Fibroblast of lung (primary cell): ENCODE data around the gene SMARCA5. TPM values are rescaled to one million over a fixed set of nuclear protein-coding genes. Genes with fewer than 3 reads are reported as not detected.
A peak's percentile ranks its signal among the peaks of the same experiment; 100 is the strongest.

ENCODE experiments used
- DNase-seq, 2 donors: peaks; one replicate each; pipeline versions ENCODE4 v3.0.0 to v3.0.0-alpha.2; 2010; ENCODE audit warnings: low read depth in 2 of 2
- H2AFZ ChIP-seq: 2 replicates; pipeline ENCODE4 v1.5.1; 2012; ENCODE audit warnings: low read length, control low read depth, inconsistent platforms
- H3K27ac ChIP-seq: 2 replicates; pipeline ENCODE4 v1.5.1; 2011; ENCODE audit warnings: low read length, control low read depth; ENCODE audit not compliant: insufficient read depth
- H3K27me3 ChIP-seq: 2 replicates; pipeline ENCODE4 v1.5.1; 2011; ENCODE audit warnings: mild to moderate bottlenecking, low read length; ENCODE audit not compliant: control insufficient read depth, insufficient read depth
- H3K36me3 ChIP-seq: 2 replicates; pipeline ENCODE4 v1.5.1; 2011; ENCODE audit warnings: low read length; ENCODE audit not compliant: control insufficient read depth, insufficient read depth
- H3K4me1 ChIP-seq: 2 replicates; pipeline ENCODE4 v1.5.1; 2011; ENCODE audit warnings: low read length; ENCODE audit not compliant: control insufficient read depth, insufficient read depth; ENCODE audit errors: extremely low read depth
- H3K4me2 ChIP-seq: 2 replicates; pipeline ENCODE4 v1.5.1; 2011; ENCODE audit warnings: low read length, control low read depth; ENCODE audit not compliant: insufficient read depth; ENCODE audit errors: extremely low read depth
- H3K4me3 ChIP-seq, 4 experiments: fragments of 200-600 bp in 1 of 4; sonication (generic) in 1 of 4; replicated peaks in 1 of 4; 2 replicates each; pipeline ENCODE4 v1.5.1; 2011 to 2016; ENCODE audit warnings: low read length in 4 of 4, low read depth in 3 of 4, mild to moderate bottlenecking in 3 of 4, control low read depth in 2 of 4, inconsistent platforms in 1 of 4, mixed read lengths in 1 of 4; ENCODE audit not compliant: insufficient read depth in 1 of 4; ENCODE audit errors: control extremely low read depth in 1 of 4
- H3K79me2 ChIP-seq: 2 replicates; pipeline ENCODE4 v1.5.1; 2012; ENCODE audit warnings: mild to moderate bottlenecking, low read length, inconsistent platforms; ENCODE audit not compliant: control insufficient read depth, insufficient read depth
- H3K9ac ChIP-seq: 2 replicates; pipeline ENCODE4 v1.5.1; 2011; ENCODE audit warnings: mild to moderate bottlenecking, low read length, control low read depth; ENCODE audit not compliant: insufficient read depth
- H3K9me3 ChIP-seq: 2 replicates; pipeline ENCODE4 v1.5.1; 2012; ENCODE audit warnings: low read depth, low read length; ENCODE audit not compliant: control insufficient read depth, insufficient read depth
- H4K20me1 ChIP-seq: 2 replicates; pipeline ENCODE4 v1.5.1; 2011; ENCODE audit warnings: low read length; ENCODE audit not compliant: control insufficient read depth, insufficient read depth; ENCODE audit errors: extremely low read depth
- EZH2 ChIP-seq: IDR thresholded peaks from 2 replicates; pipeline ENCODE4 v1.5.1; 2012; ENCODE audit warnings: low read length, control low read depth, mild to moderate bottlenecking; ENCODE audit errors: missing control alignments
- polyA plus RNA-seq, 2 donors: library from polyadenylated mRNA; depleted of rRNA in 1 of 2; stranded (reverse) in 1 of 2; unstranded in 1 of 2; fragments of >200 nt; gene quantifications; 2 replicates each; pipeline ENCODE4 v1.2.1, GENCODE V29; 2011 to 2012; ENCODE audit warnings: missing spikeins in 1 of 2
- total RNA-seq: library from RNA; depleted of rRNA; stranded (reverse); fragments of >200 nt; gene quantifications from 2 replicates; pipeline ENCODE4 v1.2.1, GENCODE V29; 2014
- TF ChIP-seq, protein P1 (sequence below), 2 donors: IDR thresholded peaks in 1 of 2; conservative IDR thresholded peaks in 1 of 2; 1 replicate in 1 of 2; 2 replicates in 1 of 2; pipeline ENCODE4 v1.5.1; 2011 to 2012; ENCODE audit warnings: low read length in 2 of 2, control low read depth in 1 of 2, inconsistent platforms in 1 of 2, low read depth in 1 of 2, mild to moderate bottlenecking in 1 of 2

SMARCA5 gene
- total and polyA plus RNA-seq, 2 donors (not counting 1 experiment from before 2014, with no cell fraction given) = 22.9 to 53.3 TPM

- Histone ChIP-seq H4K20me1 (no peaks in the 10 kb centered on the region), H3K27me3 (no peaks in the 10 kb centered on the region)
Observed at GRCh38 chr4:143481361-143481760, 32.1 kb upstream of the SMARCA5 start.

DNA sequence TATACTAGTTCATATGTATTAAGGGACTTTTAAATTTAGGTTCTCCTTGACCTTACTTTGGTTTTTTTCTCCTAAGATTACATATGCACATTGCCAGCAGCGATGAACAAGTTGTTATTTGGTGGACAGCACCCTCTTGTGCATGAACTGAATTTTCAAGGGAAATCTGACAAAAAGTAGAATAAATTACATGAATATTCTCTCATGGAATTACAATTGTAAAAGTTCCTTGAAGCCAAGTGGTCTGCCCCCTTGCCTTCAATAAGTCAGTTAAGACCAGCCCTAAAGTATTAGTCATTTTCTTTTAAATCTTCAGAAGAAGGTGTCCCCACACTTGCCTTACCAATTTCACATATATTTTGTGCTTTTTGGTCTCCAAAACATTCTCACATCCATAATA, 30.7 kb upstream of the SMARCA5 start:
- no peak overlapping the region for H3K4me2 ChIP-seq
- H3K4me1 ChIP-seq = no peaks in the 10 kb centered on the region
- no peaks in the 10 kb centered on the region for H4K20me1 ChIP-seq
- DNase-seq = peak; percentile 47 to 80
- H3K27ac ChIP-seq = no peak overlapping the region
- H3K9ac ChIP-seq = no peak overlapping the region
- no peaks in the 10 kb centered on the region for H3K36me3 ChIP-seq
- no peaks in the 10 kb centered on the region for H3K9me3 ChIP-seq
- no peaks in the 10 kb centered on the region for H3K27me3 ChIP-seq
- no peak overlapping the region for H3K4me3 ChIP-seq
- H3K79me2 ChIP-seq = no peaks in the 10 kb centered on the region
- no peak for TF ChIP-seq EZH2
- TF ChIP-seq, protein P1, sequence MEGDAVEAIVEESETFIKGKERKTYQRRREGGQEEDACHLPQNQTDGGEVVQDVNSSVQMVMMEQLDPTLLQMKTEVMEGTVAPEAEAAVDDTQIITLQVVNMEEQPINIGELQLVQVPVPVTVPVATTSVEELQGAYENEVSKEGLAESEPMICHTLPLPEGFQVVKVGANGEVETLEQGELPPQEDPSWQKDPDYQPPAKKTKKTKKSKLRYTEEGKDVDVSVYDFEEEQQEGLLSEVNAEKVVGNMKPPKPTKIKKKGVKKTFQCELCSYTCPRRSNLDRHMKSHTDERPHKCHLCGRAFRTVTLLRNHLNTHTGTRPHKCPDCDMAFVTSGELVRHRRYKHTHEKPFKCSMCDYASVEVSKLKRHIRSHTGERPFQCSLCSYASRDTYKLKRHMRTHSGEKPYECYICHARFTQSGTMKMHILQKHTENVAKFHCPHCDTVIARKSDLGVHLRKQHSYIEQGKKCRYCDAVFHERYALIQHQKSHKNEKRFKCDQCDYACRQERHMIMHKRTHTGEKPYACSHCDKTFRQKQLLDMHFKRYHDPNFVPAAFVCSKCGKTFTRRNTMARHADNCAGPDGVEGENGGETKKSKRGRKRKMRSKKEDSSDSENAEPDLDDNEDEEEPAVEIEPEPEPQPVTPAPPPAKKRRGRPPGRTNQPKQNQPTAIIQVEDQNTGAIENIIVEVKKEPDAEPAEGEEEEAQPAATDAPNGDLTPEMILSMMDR (conservative IDR thresholded peaks at IDR 0.05 in 1 of 2, IDR thresholded peaks at IDR 0.05 in 1 of 2; ENCODE audit: low read depth in 1 of 2, low read length in 2 of 2) = peak; percentile 52 to 68
- H2AFZ ChIP-seq = no peak overlapping the region

More at GRCh38 chr4:143481361-143481760, 32.1 kb upstream of the SMARCA5 start:
- no peaks in the 10 kb centered on the region for H3K79me2 ChIP-seq
- no peaks in the 10 kb centered on the region for H3K36me3 ChIP-seq
- no peak overlapping the region for H2AFZ ChIP-seq
- DNase-seq = no peak
- no peak overlapping the region for H3K9ac ChIP-seq
- no peaks in the 10 kb centered on the region for H3K4me1 ChIP-seq
- H3K4me2 ChIP-seq = no peak overlapping the region
- H3K4me3 ChIP-seq = no peak overlapping the region
- TF ChIP-seq, protein P1 (conservative IDR thresholded peaks at IDR 0.05 in 1 of 2, IDR thresholded peaks at IDR 0.05 in 1 of 2; ENCODE audit: low read depth in 1 of 2, low read length in 2 of 2) = no peak
- no peak overlapping the region for H3K27ac ChIP-seq
- no peaks in the 10 kb centered on the region for H3K9me3 ChIP-seq

DNA sequence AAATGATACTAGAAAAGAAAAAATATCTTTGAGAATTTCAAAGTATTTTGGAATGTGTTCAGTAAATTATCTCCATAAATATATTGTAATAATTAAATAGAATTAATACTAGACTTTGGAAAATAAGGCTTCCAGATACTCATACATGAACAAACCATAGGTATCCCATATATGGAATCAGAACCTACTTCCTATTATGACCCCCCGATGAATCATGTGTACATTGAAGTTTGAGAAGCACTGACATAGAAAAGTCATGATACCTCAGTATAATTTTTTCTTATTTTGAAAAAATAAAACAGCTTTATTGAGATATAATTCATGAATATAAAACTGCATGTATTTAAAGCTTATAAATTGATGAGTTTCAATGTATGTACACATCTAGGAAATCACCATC, 27.2 kb upstream of the SMARCA5 start:
- DNase-seq = no peak
- Histone ChIP-seq H3K4me2 (no peak overlapping the region), H4K20me1 (no peaks in the 10 kb centered on the region), H3K27ac (no peak overlapping the region), H3K4me1 (no peaks in the 10 kb centered on the region), H3K79me2 (no peaks in the 10 kb centered on the region), H3K36me3 (no peaks in the 10 kb centered on the region), H3K9me3 (no peaks in the 10 kb centered on the region), H3K27me3 (no peaks in the 10 kb centered on the region), H2AFZ (no peak overlapping the region), H3K9ac (no peak overlapping the region), H3K4me3 (no peak overlapping the region)
- no peak for TF ChIP-seq EZH2
- TF ChIP-seq, protein P1 (conservative IDR thresholded peaks at IDR 0.05 in 1 of 2, IDR thresholded peaks at IDR 0.05 in 1 of 2; ENCODE audit: low read depth in 1 of 2, low read length in 2 of 2) = no peak
